Cardiac muscle cell (in vitro differentiated cells and primary cell): ENCODE measurements around the gene GK. TPM values are rescaled to one million over a fixed set of nuclear protein-coding genes. Genes with fewer than 3 reads are reported as not detected.

Source experiments
- DNase-seq, 2 donors: peaks; one replicate each; pipeline versions ENCODE4 v3.0.0 to v3.0.0-alpha.2; 2010 to 2017; ENCODE audit warnings: low read depth in 1 of 2, low spot score in 1 of 2
- H3K27ac ChIP-seq: fragments of 200-600 bp; sonication (generic); 2 replicates; pipeline ENCODE4 v1.5.1; 2016
- H3K27me3 ChIP-seq: fragments of 200-600 bp; sonication (generic); 2 replicates; pipeline ENCODE4 v1.6.0; 2016; ENCODE audit warnings: control low read depth
- H3K36me3 ChIP-seq: fragments of 200-600 bp; sonication (generic); 2 replicates; pipeline ENCODE4 v1.5.1; 2016; ENCODE audit warnings: control low read depth
- H3K4me1 ChIP-seq: fragments of 200-600 bp; sonication (generic); 2 replicates; pipeline ENCODE4 v1.8.1; 2017; ENCODE audit warnings: low read depth, mild to moderate bottlenecking, mixed run types
- H3K4me3 ChIP-seq: fragments of 200-600 bp; sonication (generic); 2 replicates; pipeline ENCODE4 v1.5.1; 2016; ENCODE audit warnings: mild to moderate bottlenecking
- H3K9me3 ChIP-seq: fragments of 200-600 bp; sonication (generic); 2 replicates; pipeline ENCODE4 v1.5.1; 2017; ENCODE audit warnings: low read depth, mild to moderate bottlenecking, control low read depth
- CTCF ChIP-seq: IDR thresholded peaks from 2 replicates; pipeline ENCODE4 v1.5.1; 2012; ENCODE audit warnings: low read depth, mild to moderate bottlenecking, low read length
- polyA plus RNA-seq: library from polyadenylated mRNA; unstranded; fragments of >200 nt; fragmentation: Nextera tagmentation; extraction: Ambion mirVana; gene quantifications from 2 replicates; pipeline ENCODE4 v1.2.1, GENCODE V29; 2016
- total RNA-seq: library from RNA; depleted of rRNA; stranded (reverse); fragments of >200 nt; gene quantifications from 2 replicates; pipeline ENCODE4 v1.2.3, GENCODE V29; 2016

Gene GK
- total RNA-seq = 6.1 and 7.3 TPM in 2 replicates
- polyA plus RNA-seq = 13.4 and 14.3 TPM in 2 replicates

GRCh38 chrX:30653415-30654131 lies at the start of gene GK:
TSS of gene GK (plus strand) at chrX:30653423. CDS start at chrX:30653538, 115 bp downstream.
- Histone ChIP-seq H3K4me3 (peak within 1 kb of the TSS; percentile 40), H3K27me3 (no peaks in the 10 kb centered on the region), H3K27ac (peak within 1 kb of the TSS; percentile 79), H3K9me3 (no peaks in the 10 kb centered on the region), H3K36me3 (no peaks in the 10 kb centered on the region), H3K4me1 (no peaks in the 10 kb centered on the region)
- TF ChIP-seq CTCF = no peak
- DNase-seq = peak in 1 of 2 donors; percentile 34

GRCh38 chrX:30607155-30607554 lies 46.1 kb upstream of the GK start:
- H3K9me3 ChIP-seq = no peaks in the 10 kb centered on the region
- H3K27me3 ChIP-seq = no peaks in the 10 kb centered on the region
- H3K4me1 ChIP-seq = no peaks in the 10 kb centered on the region
- TF ChIP-seq CTCF = no peak
- H3K27ac ChIP-seq = no peak overlapping the region
- no peak overlapping the region for H3K4me3 ChIP-seq
- no peak for DNase-seq
- no peaks in the 10 kb centered on the region for H3K36me3 ChIP-seq

- H3K4me1 ChIP-seq = no peaks in the 10 kb centered on the region
- no peak for TF ChIP-seq CTCF
- H3K36me3 ChIP-seq = no peaks in the 10 kb centered on the region
- H3K4me3 ChIP-seq = no peak overlapping the region
- no peak overlapping the region for H3K27ac ChIP-seq
- no peak for DNase-seq
- no peaks in the 10 kb centered on the region for H3K27me3 ChIP-seq
- H3K9me3 ChIP-seq = no peaks in the 10 kb centered on the region
Observed at GRCh38 chrX:30610026-30610425, 43.2 kb upstream of the GK start.

GRCh38 chrX:30612250-30612655 lies 41.0 kb upstream of the GK start:
- Histone ChIP-seq H3K36me3 (no peaks in the 10 kb centered on the region), H3K4me3 (no peak overlapping the region), H3K27me3 (no peaks in the 10 kb centered on the region), H3K4me1 (no peaks in the 10 kb centered on the region), H3K27ac (no peak overlapping the region), H3K9me3 (no peaks in the 10 kb centered on the region)
- no peak for TF ChIP-seq CTCF
- no peak for DNase-seq

- H3K27me3 ChIP-seq = no peaks in the 10 kb centered on the region
- H3K4me1 ChIP-seq = no peaks in the 10 kb centered on the region
- no peak for TF ChIP-seq CTCF
- DNase-seq = peak in 1 of 2 donors; percentile 29
- H3K27ac ChIP-seq = no peak overlapping the region
- no peak overlapping the region for H3K4me3 ChIP-seq
- H3K36me3 ChIP-seq = no peaks in the 10 kb centered on the region
- no peaks in the 10 kb centered on the region for H3K9me3 ChIP-seq
Observed at GRCh38 chrX:30613721-30614120, 39.5 kb upstream of the GK start.
